Activated CD4-positive, alpha-beta T cell treated with anti-CD3 and anti-CD28 coated beads, Interleukin-10, Interleukin-2, amounts not matched to agents 100 ng/mL and 50 ng/mL, durations not matched to agents 16 hours and 8 hours (primary cell): Measurements from ENCODE around the gene TMCO6.
"Not testable (repeated sequence)": the region's sequence is repeated elsewhere in the genome, so short reads cannot be mapped to it uniquely, and the experiment has no call there.

Experiments used
- DNase-seq: peaks from one replicate; pipeline ENCODE4 v3.0.0-alpha.2; 2020

TMCO6 gene

DNA sequence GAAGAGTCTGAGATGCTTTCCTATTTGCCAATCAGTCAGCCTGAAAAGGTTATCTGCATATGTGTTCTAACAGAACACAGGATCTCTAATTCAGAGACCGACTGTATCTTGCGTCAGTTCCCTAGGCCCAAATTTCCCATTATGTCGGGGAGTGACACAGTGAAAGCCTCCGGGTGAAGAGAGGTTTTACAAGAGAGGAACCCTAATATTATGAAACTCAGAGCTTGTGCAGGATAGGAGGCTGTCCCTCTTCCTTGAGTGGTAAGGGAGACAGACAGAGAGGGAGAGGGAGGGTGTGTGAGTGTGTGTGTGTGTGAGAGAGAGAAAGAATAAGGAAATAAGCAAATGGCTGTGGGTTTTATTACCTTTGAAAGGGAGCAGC, 8.2 kb upstream of the TMCO6 start:
- DNase-seq, result no peak

DNA sequence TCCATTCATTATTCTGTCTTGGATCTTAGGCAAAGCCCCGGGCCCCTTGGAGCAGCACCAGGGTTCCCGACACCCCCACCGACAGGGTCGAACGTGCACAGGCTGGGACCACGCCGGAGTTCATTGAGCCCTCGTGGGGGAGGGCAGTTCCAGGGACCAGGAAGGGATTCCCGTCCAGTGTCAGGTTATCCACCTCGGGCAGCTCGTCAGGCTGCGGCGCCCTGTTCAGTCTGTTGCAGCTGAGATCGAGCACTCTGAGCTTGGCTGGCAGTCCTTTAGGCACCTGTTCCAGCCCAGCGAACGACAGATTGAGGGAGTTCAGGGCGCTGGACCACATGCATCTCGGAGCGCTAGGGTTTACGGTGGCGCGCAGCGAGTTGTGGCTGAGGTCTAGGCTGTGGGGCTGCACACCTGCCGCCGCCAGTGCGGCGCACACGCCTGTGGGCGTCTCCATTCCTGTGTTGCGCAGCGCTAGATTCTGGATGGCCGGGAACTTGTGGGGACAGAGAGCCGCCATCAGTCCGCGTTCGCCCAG, 7.4 kb upstream of the TMCO6 start:
- peak; percentile 22 for DNase-seq

DNA sequence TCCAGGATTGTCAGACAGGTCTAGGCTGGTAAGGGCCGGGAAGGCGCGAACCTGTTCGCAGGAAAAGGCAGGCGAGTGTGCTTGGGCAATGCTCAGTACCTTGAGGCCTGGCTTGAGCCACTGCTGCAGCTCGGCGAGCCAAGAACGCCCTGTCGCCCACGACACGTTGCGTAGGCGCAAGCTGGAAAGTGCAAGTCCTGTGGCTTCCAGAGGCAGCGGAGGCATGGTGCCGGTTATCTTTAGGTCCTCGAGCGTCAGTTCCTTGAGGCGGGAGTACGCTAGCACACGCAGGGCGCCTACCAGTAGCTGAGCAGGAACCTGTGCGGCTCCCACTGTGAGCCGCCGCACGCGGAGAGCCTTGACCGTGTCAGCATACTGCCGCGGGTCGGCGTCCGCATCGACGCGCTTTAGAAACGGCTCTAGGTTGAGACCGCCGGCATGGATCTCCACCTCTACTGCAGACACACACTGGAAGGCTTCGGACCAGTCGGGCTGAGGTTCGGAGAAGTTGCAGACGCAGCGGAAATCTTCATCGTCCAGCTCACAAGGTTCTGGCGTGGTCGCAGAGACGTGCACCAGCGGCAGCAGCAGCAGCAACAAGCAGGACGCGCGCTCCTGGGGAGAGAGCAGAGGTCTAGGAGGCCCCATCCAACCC, 6.8 kb upstream of the TMCO6 start:
- DNase-seq, result peak; percentile 59

DNA sequence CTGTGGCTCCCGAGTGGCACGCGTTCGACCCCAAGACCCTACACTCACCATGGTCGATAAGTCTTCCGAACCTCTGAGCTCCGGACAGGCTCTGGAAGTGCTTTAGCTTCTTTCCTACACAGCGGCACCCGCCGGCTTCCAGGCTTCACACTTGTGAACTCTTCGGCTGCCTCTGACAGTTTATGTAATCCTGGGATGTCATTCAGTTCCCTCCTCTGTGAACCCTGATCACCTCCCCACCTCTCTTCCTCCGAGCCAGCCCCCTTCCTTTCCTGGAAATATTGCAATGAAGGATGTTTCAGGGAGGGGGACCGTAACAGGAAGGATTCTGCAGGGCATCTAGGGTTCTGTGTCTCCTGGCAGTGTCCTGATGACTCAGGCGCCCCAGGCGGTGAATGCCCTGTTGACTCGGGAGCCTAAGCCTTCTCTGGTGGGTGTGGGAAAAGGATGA, 6.2 kb upstream of the TMCO6 start, which contains the start of gene CD14:
CD14 (minus strand) TSS at position 155 of the 451 bp plus-strand sequence; CDS start at position 51, 104 bp downstream.
- no peak for DNase-seq

DNA sequence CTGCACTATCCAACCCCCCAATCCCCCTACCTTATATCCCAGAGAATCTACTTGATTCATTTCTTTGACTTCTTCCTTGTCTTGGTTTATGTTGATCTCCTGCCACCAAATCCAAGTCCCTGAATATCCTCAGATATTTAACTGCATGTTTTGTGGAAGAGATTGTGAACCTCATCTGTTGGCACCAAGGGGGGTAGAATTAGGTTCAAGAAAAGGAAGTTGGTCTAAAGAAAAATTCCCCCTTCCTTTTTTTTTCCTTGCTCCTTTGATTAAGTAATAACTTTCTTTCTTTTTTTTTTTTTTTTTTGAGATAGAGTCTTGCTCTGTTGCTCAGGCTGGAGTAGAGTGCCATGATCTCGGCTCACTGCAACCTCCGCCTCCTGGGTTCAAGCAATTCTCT, 5.8 kb upstream of the TMCO6 start:
- DNase-seq, result no peak

DNA sequence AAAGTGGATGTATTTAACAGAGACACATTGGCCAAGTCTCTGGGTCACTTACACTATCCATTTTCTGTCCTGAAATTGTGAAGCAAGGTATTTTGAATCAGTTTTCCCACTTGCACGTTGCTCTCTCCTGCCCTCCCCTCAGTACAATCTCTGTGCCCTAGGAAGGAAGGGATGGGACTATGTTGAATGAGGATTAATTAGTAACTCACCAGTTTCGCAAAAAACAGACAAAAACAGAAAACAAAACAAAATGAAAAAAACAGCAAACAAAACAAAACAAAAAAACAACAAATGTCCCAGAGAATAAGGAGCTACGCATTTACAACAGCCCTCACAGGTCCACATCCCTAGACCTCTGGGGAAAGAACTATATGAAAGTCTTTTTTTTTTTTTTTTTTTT, 5.1 kb upstream of the TMCO6 start:
- DNase-seq, result no peak

DNA sequence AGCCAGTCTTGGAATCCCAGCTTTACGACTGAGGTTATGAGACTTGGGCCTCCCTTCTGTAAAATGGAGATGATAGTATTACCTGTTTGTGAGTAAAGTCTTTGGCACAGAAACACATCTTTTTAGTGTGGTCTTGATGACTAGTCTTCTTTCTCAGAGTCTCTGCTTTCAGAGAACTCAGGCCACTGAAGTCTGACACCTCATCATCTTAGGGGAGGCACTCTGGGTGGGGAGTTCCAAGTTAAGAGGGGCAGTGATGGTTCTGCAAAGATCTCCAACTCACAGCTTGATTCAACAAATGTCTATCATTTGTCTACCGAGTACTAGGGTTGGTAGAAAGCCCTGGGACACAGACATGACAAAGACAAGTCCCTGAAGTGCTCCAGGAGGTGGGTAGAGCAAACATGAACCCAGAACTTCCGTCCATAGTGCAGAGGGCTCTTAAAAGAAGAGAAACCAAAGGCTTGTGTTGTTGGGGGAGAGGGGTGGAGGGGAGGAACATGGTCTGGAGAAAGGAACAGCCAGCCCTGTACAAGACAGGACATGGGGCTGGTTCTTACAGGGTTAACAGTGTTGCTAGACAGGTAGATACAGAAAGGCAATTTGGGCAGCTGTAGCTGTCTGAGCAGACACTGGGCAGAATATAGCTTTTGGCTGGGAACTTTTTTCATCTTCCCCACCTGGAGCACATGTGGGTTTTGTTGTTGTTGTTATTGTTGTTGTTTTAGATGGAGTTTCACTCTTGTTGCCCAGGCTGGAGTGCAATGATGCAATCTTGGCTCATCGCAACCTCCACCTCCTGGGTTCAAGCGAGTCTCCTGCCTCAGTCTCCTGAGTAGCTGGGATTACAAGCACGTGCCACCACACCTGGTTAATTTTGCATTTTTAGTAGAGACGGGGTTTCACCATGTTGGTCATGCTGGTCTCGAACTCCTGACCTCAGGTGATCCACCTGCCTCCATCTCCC, 3.7 kb upstream of the TMCO6 start:
- DNase-seq, result no peak

DNA sequence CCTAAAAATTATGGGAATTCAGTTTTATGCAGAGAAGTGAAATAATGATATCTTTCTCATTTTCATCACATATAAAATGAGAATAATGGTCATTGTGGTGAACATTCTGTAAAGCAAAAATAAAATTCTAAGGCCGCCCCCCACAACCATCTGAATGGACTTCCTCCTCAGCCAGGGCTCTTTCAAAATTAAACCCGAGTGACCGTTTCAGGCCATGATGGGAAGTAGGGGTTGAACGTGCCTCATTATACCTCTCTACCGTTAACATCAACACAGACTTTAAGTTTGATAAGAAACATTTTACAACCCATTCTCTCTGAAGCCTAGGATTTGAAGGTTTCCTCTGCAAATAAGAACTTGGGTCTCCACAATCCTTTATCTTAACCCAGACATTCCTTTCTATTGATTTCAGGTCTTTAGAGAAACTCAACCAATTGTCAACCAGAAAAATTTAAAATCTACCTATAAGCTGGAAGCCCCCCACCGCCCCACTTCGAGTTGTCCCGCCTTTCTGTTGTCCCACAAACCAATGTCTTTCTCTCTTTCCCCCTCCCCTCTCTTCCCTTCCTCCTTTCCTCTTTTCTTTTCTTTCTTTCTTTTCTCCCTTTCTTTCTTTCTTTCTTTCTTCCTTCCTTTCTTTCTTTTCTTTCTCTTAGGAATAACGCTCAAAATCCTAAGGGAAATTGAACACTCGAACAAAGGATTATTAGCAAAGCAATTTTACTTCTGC, 1.7 kb upstream of the TMCO6 start:
- no peak for DNase-seq

DNA sequence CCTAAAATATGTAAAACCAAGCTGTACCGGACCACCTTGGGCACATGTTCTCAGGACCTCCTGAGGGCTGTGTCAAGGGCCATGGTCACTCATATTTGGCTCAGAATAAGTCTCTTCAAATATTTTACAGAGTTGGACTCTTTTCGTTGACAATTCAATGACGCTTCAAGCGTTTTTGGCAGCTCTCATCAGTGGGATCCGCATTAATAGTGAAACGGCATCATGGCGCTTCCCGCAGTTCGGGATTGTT, 428 bp upstream of the TMCO6 start:
- not testable (repeated sequence) for DNase-seq

DNA sequence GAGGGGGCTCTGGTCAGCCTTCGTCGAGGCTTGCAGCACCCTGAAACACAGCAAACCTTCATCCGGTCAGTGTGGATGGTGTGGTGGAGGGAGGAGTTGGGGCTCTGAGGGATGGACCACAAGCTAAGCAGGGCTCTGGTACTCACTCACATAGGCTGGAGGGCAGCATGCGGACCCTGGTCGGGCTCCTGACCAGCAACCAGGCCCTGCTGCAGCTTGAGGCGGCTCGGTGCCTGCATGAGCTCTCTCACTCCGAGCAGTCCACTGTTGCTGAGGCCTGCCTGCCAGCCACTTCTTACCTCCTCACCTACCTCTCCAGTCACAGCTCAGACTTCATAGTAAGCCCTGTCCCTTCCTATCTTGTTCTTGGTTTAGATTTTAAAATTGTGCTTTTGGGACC, 2.5 kb downstream of the TMCO6 start:
- DNase-seq, result no peak

DNA sequence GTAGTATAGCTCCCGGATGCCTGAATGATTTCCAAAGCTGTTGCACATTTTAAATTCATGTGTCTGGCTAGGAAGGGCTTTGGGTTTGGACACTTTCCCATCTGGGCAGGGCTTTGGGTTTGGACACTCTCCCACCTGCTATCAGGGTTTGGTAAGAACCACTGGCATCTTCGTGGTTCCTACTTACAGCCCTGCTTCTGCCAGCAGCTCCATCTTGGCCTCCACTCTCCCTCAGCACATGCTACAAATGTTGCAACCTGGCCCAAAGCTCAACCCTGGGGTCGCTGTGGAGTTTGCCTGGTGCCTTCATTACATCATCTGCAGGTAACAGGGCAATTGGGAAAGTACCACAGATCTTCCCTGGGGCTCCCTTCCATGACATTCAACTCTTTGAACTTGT, 3.5 kb downstream of the TMCO6 start:
- DNase-seq, result no peak

DNA sequence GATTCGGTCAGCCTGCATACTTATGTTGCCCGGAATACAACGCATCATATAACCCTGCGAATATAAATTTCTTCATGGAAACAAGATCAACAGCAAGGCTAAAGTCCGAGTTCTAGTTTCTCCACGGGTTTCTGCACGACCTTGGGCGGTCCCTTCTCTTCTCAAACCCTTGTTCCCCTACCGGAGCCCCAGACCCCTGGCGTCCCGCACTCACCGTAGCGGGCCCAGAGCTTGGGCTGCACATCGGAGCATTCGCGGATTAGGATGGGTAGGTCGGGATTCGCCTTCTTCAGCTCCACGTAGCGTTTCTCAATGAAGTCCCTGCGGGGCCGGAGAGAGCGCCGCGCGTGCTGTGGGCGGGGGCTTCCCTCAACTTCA, 7.8 kb downstream of the TMCO6 start:
- DNase-seq, result no peak

DNA sequence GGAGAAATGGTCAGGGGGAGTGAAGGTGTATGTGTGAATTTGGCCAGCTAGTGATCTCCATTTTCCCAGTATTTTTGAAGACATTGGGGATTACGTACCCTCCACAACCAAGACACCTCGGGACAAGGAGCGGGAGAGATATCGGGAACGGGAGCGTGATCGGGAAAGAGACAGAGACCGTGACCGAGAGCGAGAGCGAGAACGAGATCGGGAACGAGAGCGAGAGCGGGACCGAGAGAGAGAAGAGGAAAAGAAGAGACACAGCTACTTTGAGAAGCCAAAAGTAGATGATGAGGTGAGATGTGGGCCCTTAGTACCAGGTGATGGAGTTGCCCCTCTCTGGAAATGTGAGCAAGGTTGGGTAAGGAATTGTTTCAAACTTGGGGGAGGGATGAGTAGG, 19.6 kb downstream of the TMCO6 start:
- DNase-seq, result no peak

DNA sequence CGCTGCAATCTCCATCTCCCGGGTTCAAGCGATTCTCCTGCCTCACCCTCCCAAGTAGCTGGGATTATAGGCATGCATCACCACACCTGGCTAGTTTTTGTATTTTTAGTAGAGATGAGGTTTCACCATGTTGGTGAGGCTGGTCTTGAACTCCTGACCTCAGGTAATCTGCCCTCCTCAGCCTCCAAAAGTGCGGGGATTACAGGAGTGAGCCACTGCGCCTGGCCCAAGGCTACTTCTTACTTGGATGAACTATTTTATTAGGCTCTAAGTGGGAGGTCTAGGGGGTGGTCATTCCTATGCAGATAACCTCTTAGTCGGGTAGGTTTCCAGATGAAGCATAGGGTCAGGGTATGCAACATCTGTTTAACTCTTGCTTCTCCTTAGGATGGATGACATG, 21.1 kb downstream of the TMCO6 start:
- DNase-seq, result not testable (repeated sequence)

DNA sequence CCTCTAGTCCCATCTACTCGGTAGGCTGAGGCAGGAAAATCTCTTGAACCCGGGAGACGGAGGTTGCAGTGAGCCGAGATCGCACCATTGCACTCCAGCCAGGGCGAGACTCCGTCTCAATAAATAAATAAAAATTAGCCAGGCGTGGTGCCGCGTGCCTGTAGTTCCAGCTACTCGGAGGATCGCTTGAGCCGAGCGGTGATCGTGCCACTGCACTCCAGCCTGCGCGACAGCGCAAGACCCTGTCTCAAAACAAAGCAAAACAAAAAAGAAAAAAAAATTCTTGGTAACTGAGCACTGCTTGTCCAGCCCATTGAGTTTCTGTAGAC, 24.7 kb downstream of the TMCO6 start:
- DNase-seq, result no peak

DNA sequence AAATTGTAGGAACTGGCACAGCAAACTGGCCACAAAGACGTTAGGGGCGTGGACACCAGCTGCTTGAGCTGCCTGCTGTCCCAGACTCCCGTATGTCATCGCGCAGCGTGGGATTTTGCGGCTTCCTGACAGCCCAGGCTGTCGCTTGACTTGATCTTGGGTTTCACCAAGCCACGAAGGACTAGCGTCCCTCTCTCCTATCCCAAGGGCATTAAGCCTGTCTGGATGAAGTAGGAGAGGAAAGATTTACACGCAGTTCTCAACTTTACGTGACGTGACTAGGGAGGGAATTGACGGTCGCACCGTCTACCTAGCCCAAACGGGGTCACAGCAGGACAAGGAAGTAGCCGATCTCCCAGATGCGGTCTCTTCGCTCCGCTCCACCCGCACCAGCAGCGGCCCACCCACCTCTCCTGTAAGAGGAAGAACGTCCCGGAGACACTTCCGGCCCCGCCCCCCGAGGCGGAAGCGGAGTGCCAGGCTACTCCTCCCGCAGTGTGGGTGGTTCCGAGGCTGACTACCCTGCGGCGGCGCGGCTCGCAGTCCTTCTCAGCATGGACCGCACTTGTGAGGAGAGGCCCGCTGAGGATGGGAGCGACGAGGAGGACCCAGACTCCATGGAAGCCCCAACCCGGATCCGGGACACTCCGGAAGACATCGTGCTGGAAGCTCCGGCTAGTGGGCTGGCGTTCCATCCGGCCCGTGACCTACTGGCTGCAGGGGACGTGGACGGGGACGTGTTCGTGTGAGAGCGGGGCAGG, 25.3 kb downstream of the TMCO6 start, which contains the start of gene WDR55:
WDR55 (plus strand) TSS at position 546 of the 761 bp plus-strand sequence; CDS start at position 555, 9 bp downstream.
- DNase-seq, result peak; percentile 97

DNA sequence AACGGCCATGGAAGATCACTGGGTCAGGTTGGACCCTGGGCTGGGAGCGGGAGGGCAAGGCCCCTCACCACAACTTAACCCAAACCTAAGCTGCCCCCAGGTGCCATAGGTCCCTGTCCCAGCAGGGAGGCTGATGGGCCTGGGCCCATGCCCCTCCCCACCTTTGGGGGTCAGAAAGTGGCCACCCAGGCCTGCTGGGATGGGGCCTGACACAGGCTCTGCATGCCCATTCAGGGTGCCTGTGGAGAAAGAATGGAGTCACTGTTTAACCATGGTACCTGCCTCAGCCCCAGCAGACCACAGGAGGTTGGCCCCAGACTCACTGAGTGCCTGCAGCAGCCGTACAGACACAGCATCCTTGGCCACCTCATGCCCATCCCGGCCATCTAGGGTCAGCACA, 31.8 kb downstream of the TMCO6 start:
- not testable (repeated sequence) for DNase-seq

DNA sequence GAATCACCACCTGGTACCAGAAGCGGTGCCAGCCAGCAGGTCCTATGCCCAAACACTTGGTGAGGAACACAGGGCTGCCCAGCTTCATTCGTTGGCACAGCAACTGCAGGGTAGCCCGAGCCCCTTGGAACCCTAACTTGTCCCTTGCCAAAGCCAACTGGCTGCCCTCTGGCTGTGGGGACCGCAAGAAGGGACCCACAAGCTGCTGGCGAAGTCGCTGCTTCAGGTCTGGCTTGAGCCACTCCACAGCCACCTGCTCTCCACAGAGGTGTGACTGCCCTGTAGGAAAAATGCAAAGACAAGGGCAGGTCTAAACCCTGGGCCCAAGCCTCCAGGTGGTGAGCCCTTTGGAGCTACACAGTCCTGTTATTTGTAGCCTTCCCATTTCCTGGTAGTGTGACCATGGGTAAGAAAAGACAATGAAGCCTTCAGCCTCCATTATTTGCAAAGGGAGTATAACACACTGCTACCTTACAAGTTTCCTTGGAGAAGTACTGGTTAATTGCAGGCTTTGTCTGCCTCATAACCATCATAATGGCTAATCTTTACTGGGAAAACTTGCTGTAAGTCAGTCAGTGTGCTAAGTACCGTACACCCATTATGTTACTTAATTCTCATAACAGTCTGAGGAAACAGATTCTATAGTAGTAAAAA, 32.3 kb downstream of the TMCO6 start:
- no peak for DNase-seq

DNA sequence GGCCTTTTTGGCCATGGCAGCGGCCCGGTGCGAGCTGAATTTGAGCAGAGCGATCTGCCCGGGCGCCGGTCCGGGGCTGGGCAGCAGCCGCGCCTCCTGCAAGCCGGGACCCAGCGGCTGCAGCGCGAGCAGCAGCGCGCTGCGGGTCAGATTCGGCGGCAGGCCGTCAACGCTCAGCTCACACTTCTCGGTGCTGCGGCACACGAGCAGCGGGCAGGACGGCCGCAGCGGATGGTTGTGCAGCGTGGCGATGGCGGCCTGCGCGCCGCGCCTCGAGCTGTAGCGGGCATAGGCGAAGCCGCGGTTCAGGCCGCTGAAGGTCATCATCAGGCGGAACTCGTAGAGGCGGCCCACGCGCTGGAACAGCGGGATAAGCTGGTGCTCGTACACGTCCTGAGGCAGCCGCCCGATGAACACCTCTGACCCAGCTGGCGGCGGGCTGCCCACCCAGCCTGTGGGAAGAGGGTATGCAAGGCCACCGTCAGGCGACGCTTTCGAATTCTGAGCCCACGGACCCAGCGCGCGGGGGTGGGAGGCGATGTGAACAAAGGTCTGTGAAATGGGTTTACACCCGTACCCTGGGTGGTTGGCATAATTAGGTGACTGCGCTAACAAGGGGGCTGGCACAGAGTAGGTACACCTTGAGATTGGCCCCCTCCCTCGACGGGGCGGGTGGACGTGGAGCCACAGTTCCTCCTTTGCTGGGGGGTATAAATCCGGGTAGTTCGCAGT, 33.4 kb downstream of the TMCO6 start:
- DNase-seq, result no peak

DNA sequence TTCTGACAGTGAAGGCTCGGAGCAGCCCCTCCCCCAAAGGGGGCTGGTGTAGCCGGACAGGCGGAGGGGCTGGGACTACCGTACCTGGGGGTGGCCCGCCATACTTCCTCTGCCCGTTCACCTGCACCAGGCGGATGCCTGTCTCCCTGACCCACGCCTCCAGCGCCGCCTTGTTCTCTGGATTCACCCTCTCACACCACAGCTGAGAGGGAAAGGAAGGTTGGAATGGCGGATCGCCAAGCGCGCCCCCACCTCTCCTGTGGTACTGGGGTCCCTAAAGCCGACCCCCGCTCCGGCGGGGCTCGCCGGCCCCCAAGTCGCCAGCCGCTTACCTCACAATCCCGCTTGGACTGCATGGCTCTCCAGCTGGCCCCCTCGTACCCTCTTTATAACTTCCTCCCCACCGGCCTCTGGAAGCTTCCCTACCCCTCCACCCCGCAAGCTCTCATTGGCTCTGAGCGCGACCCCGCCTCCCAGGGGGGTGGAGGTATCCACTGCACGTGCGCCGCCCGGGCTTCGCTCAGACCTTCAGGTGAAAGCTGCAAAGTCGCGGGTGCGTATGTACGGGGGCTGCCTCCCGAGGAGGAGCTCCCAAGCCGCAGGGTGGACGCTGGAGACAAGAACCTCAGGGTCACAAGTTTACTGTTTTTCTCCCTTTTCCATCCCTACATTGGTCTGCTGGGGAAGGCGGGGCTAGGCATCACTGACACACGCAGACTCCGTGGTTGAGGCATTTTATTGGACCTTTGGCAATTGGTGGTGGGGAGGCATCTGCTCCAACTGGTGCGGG, 34.1 kb downstream of the TMCO6 start, which contains the start of gene DND1:
DND1 (minus strand) TSS at position 390 of the 790 bp plus-strand sequence; CDS start at position 356, 34 bp downstream.
- DNase-seq, result no peak
